GM19023 (cell line): ENCODE measurements around the gene PTPRG.
"Not testable (repeated sequence)": the region's sequence is repeated elsewhere in the genome, so short reads cannot be mapped to it uniquely, and the experiment has no call there.

Experiments used
- ATAC-seq: cut with Tn5 transposase; IDR thresholded peaks from one replicate; pipeline ENCODE4 v1.9.1; 2021; ENCODE audit warnings: mild to moderate bottlenecking, moderate library complexity; ENCODE audit not compliant: unreplicated experiment

PTPRG gene

GRCh38 chr3:61682671-61683548 is 121.5 kb downstream of the PTPRG start:
- no peak for ATAC-seq

GRCh38 chr3:61683549-61684236 is 122.3 kb downstream of the PTPRG start:
- ATAC-seq, result no peak

GRCh38 chr3:61684386-61684785 is 123.0 kb downstream of the PTPRG start:
- ATAC-seq, result no peak

- ATAC-seq, result no peak
Observed at GRCh38 chr3:61685755-61686154, 124.4 kb downstream of the PTPRG start.

- ATAC-seq, result no peak
Observed at GRCh38 chr3:61686228-61686648, 124.9 kb downstream of the PTPRG start.

GRCh38 chr3:61687206-61687605 is 125.8 kb downstream of the PTPRG start:
- ATAC-seq, result no peak

GRCh38 chr3:61687663-61688306 is 126.4 kb downstream of the PTPRG start:
- no peak for ATAC-seq

- no peak for ATAC-seq
Observed at GRCh38 chr3:61688307-61688984, 127.1 kb downstream of the PTPRG start.

- no peak for ATAC-seq
Observed at GRCh38 chr3:61690016-61690415, 128.6 kb downstream of the PTPRG start.

GRCh38 chr3:61691466-61691865 is 130.1 kb downstream of the PTPRG start:
- ATAC-seq, result no peak

GRCh38 chr3:61697301-61697700 is 135.9 kb downstream of the PTPRG start:
- ATAC-seq, result no peak

GRCh38 chr3:61698278-61699072 is 137.1 kb downstream of the PTPRG start:
- not testable (repeated sequence) for ATAC-seq

GRCh38 chr3:61699622-61700021 is 138.3 kb downstream of the PTPRG start:
- no peak for ATAC-seq

GRCh38 chr3:61701011-61701410 is 139.6 kb downstream of the PTPRG start:
- ATAC-seq, result no peak

- no peak for ATAC-seq
Observed at GRCh38 chr3:61702453-61702852, 141.1 kb downstream of the PTPRG start.

GRCh38 chr3:61704807-61705206 is 143.4 kb downstream of the PTPRG start:
- no peak for ATAC-seq

- ATAC-seq, result no peak
Observed at GRCh38 chr3:61707492-61707891, 146.1 kb downstream of the PTPRG start.

- ATAC-seq, result not testable (repeated sequence)
Observed at GRCh38 chr3:61710920-61711319, 149.5 kb downstream of the PTPRG start.

GRCh38 chr3:61714225-61714624 is 152.9 kb downstream of the PTPRG start:
- ATAC-seq, result no peak

- ATAC-seq, result no peak
Observed at GRCh38 chr3:61715886-61716527, 154.6 kb downstream of the PTPRG start.
